Measurements from ENCODE around the gene DCST2. TPM values are rescaled to one million over a fixed set of nuclear protein-coding genes. Genes with fewer than 3 reads are reported as not detected.

DCST2 gene
- total and polyA plus RNA-seq, 9 of the 15 experiments (the other 6 are each of a cell fraction or from before 2014, with no cell fraction given), result 0.09 to 0.49 (median 0.11) TPM; not detected in 3

- no peak for TF ChIP-seq NEUROD1 (IDR thresholded peaks at IDR 0.05; ENCODE audit: borderline replicate concordance, low read depth, low read length, partially characterized antibody)
- TF ChIP-seq CXXC5 (CRISPR knock-in tag; IDR thresholded peaks at IDR 0.05), result peak; percentile 96
- TF ChIP-seq RNF219 (CRISPR knock-in tag; IDR thresholded peaks at IDR 0.05), result no peak
- peak; percentile 49; the same call in 1 of the 2 replicates for TF ChIP-seq ZNF395 (CRISPR knock-in tag; IDR thresholded peaks at IDR 0.05)
- no peak for TF ChIP-seq ZNF778 (CRISPR knock-in tag; IDR thresholded peaks at IDR 0.05)
- no peak for TF ChIP-seq FOXJ3 (CRISPR knock-in tag; IDR thresholded peaks at IDR 0.05)
- TF ChIP-seq PRDM10 (IDR thresholded peaks at IDR 0.05; ENCODE audit: partially characterized antibody), result peak; percentile 80
- TF ChIP-seq TAL1 (IDR thresholded peaks at IDR 0.05), result no peak
- peak; percentile 40; the same call in 1 of the 2 replicates for TF ChIP-seq POLR2A (conservative IDR thresholded peaks at IDR 0.05)
- TF ChIP-seq NKRF (IDR thresholded peaks at IDR 0.05; ENCODE audit: borderline replicate concordance), result 0 out of 2 replicates have a peak, but pooled peaks have one; percentile 39
- TF ChIP-seq HDGF (IDR thresholded peaks at IDR 0.05), result no peak
- TF ChIP-seq, protein P1, sequence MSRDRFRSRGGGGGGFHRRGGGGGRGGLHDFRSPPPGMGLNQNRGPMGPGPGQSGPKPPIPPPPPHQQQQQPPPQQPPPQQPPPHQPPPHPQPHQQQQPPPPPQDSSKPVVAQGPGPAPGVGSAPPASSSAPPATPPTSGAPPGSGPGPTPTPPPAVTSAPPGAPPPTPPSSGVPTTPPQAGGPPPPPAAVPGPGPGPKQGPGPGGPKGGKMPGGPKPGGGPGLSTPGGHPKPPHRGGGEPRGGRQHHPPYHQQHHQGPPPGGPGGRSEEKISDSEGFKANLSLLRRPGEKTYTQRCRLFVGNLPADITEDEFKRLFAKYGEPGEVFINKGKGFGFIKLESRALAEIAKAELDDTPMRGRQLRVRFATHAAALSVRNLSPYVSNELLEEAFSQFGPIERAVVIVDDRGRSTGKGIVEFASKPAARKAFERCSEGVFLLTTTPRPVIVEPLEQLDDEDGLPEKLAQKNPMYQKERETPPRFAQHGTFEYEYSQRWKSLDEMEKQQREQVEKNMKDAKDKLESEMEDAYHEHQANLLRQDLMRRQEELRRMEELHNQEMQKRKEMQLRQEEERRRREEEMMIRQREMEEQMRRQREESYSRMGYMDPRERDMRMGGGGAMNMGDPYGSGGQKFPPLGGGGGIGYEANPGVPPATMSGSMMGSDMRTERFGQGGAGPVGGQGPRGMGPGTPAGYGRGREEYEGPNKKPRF (IDR thresholded peaks at IDR 0.05; ENCODE audit: low read depth, low read length), result no peak
- TF ChIP-seq ATF7 (IDR thresholded peaks at IDR 0.05), result peak; percentile 57; the same call in 1 of the 2 replicates
- peak; percentile 72; the same call in 1 of the 2 replicates for TF ChIP-seq ZNF232 (CRISPR knock-in tag; IDR thresholded peaks at IDR 0.05)
These were observed 37.4 kb upstream of the DCST2 start (continued) for GRCh38 chr1:155070721-155071569.

Data from K562 (cell line).